GM19240 (cell line): ENCODE data around the gene IQCC.

ENCODE experiments used
- DNase-seq: peaks from one replicate; pipeline ENCODE4 v3.0.0; 2011; ENCODE audit warnings: low spot score; ENCODE audit not compliant: insufficient read length

IQCC gene

GRCh38 chr1:32256473-32257226, 51.2 kb downstream of the IQCC start:
- no peak for DNase-seq

GRCh38 chr1:32257227-32257508, 51.7 kb downstream of the IQCC start:
- DNase-seq: no peak
